Measurements from ENCODE around the gene C1orf74. TPM values are rescaled to one million over a fixed set of nuclear protein-coding genes. Genes with fewer than 3 reads are reported as not detected.

The C1orf74 gene
- total RNA-seq, 1 experiment from 2014 or later: 4.6 TPM

DNA sequence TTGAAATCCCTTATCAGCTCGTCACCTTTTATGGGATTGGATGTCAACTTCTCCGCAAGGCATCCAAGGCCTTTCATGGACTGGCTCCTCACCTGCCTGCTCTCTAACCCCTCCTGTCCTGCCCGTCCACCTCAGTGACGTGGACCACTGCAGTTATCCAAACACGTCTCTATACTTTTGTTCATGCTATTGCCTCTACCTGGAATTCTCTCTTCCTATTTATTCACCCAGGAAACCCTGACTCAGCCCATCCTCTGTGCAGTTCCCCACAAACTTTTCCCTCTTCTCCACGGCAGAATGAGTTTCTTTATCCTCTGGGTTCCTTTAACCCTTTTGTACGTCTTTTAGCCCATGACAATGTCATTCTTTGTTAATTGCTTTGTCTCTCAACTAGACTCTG is 38.3 kb upstream of the C1orf74 start:
- no peak overlapping the region for H3K4me3 Mint-ChIP-seq
- H3K27me3 Mint-ChIP-seq (ENCODE audit: low read depth): peaks cover 23% of the 10 kb centered on the region
- ATAC-seq: no peak; the same call in 1 of the 2 replicates
- DNase-seq (ENCODE audit: low spot score): no peak
- POLR2A ChIA-PET: interaction anchor here (1.7 kb wide), 1 partner anchor 39 kb away, joined by 5 read pairs; the partner anchor contains the start of gene C1orf74
- H3K9me3 Mint-ChIP-seq: no peaks in the 10 kb centered on the region
- no peak overlapping the region for H3K27ac Mint-ChIP-seq
- TF ChIP-seq ZNF423 (CRISPR knock-in tag; IDR thresholded peaks at IDR 0.05) (no peak), FOXP1 (CRISPR knock-in tag; IDR thresholded peaks at IDR 0.05; ENCODE audit: borderline replicate concordance) (no peak), ZNF425 (CRISPR knock-in tag; conservative IDR thresholded peaks at IDR 0.05) (no peak), ATF1 (CRISPR knock-in tag; IDR thresholded peaks at IDR 0.05) (no peak), SP1 (CRISPR knock-in tag; conservative IDR thresholded peaks at IDR 0.05) (no peak)
- H3K36me3 Mint-ChIP-seq: no peaks in the 10 kb centered on the region
- CTCF ChIA-PET: interaction anchor here (0.6 to 2.7 kb wide), 11 partner anchors 9 to 230 kb away, joined by 3 to 20 read pairs (median 4); partner anchors contain the start of genes C1orf74 and IRF6
- H3K4me1 Mint-ChIP-seq: peaks cover 6% of the 10 kb centered on the region

DNA sequence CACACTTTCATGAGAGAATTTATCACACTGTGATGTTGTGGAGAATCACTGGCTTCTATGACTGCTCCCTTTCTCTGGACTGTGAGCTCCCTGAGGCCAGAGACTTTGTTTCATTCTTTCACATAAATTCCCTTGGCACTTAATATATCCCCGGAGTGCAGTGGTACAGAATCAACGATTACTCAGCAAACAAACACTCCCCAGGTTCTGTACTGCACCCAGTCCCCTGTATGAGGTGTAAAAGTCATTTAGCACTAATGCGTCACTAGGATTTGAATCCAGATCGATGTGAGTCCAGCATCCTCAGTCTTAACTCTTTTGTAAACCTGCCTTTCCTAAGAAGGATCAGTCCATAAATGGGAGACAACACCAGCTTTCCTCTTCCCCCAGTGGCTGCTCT is 36.6 kb upstream of the C1orf74 start:
- ATAC-seq (no peak), DNase-seq (ENCODE audit: low spot score) (no peak)
- no peak for TF ChIP-seq ESRRA (CRISPR knock-in tag; IDR thresholded peaks at IDR 0.05; ENCODE audit: borderline replicate concordance)
- TF ChIP-seq, protein P1, sequence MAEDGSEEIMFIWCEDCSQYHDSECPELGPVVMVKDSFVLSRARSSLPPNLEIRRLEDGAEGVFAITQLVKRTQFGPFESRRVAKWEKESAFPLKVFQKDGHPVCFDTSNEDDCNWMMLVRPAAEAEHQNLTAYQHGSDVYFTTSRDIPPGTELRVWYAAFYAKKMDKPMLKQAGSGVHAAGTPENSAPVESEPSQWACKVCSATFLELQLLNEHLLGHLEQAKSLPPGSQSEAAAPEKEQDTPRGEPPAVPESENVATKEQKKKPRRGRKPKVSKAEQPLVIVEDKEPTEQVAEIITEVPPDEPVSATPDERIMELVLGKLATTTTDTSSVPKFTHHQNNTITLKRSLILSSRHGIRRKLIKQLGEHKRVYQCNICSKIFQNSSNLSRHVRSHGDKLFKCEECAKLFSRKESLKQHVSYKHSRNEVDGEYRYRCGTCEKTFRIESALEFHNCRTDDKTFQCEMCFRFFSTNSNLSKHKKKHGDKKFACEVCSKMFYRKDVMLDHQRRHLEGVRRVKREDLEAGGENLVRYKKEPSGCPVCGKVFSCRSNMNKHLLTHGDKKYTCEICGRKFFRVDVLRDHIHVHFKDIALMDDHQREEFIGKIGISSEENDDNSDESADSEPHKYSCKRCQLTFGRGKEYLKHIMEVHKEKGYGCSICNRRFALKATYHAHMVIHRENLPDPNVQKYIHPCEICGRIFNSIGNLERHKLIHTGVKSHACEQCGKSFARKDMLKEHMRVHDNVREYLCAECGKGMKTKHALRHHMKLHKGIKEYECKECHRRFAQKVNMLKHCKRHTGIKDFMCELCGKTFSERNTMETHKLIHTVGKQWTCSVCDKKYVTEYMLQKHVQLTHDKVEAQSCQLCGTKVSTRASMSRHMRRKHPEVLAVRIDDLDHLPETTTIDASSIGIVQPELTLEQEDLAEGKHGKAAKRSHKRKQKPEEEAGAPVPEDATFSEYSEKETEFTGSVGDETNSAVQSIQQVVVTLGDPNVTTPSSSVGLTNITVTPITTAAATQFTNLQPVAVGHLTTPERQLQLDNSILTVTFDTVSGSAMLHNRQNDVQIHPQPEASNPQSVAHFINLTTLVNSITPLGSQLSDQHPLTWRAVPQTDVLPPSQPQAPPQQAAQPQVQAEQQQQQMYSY (CRISPR knock-in tag; IDR thresholded peaks at IDR 0.05): no peak
- no peak for TF ChIP-seq ZNF219 (CRISPR knock-in tag; IDR thresholded peaks at IDR 0.05; ENCODE audit: borderline replicate concordance)
- no peak for TF ChIP-seq NFE2L1 (CRISPR knock-in tag; IDR thresholded peaks at IDR 0.05)
- no peak for TF ChIP-seq ZNF138 (CRISPR knock-in tag; conservative IDR thresholded peaks at IDR 0.05)
- TF ChIP-seq ETV6 (CRISPR knock-in tag; IDR thresholded peaks at IDR 0.05): no peak
- no peak for TF ChIP-seq MXD4 (CRISPR knock-in tag; IDR thresholded peaks at IDR 0.05; ENCODE audit: borderline replicate concordance)
- TF ChIP-seq TP53 (CRISPR knock-in tag; IDR thresholded peaks at IDR 0.05): no peak
- no peak for TF ChIP-seq FOXK1 (CRISPR knock-in tag; IDR thresholded peaks at IDR 0.05)
- TF ChIP-seq OVOL2 (CRISPR knock-in tag; IDR thresholded peaks at IDR 0.05; ENCODE audit: borderline replicate concordance): no peak
- TF ChIP-seq GTF2I (CRISPR knock-in tag; conservative IDR thresholded peaks at IDR 0.05): no peak
- TF ChIP-seq ZNF263 (CRISPR knock-in tag; IDR thresholded peaks at IDR 0.05; ENCODE audit: low read depth): no peak
- no peaks in the 10 kb centered on the region for H3K36me3 Mint-ChIP-seq
- H3K4me1 Mint-ChIP-seq: peaks cover 3% of the 10 kb centered on the region; the same call in 1 of the 2 replicates
- H3K27me3 Mint-ChIP-seq (ENCODE audit: low read depth): peaks cover 26% of the 10 kb centered on the region
- H3K27ac Mint-ChIP-seq: no peak overlapping the region
- POLR2A ChIA-PET: no interaction called here
- no peak overlapping the region for H3K4me3 Mint-ChIP-seq
- H3K9me3 Mint-ChIP-seq: no peaks in the 10 kb centered on the region
- CTCF ChIA-PET: interaction anchor here (1.3 to 1.5 kb wide), 2 partner anchors 13 to 37 kb away, joined by 3 read pairs; partner anchors contain the start of gene C1orf74

- H3K4me3 Mint-ChIP-seq: no peak overlapping the region
- no peaks in the 10 kb centered on the region for H3K9me3 Mint-ChIP-seq
- no peaks in the 10 kb centered on the region for H3K36me3 Mint-ChIP-seq
- CTCF ChIA-PET: interaction anchor here (0.5 to 1.1 kb wide), 2 partner anchors 9 to 108 kb away, joined by 3 to 4 read pairs; partner anchors contain the start of gene UTP25
- DNase-seq (ENCODE audit: low spot score) (no peak), ATAC-seq (no peak)
- peaks cover 22% of the 10 kb centered on the region for H3K27me3 Mint-ChIP-seq (ENCODE audit: low read depth)
- H3K27ac Mint-ChIP-seq: no peak overlapping the region
- POLR2A ChIA-PET: no interaction called here
- H3K4me1 Mint-ChIP-seq: peaks cover 3% of the 10 kb centered on the region; the same call in 1 of the 2 replicates
- TF ChIP-seq FOXP1 (CRISPR knock-in tag; IDR thresholded peaks at IDR 0.05; ENCODE audit: borderline replicate concordance): no peak
- no peak for TF ChIP-seq SOX15 (CRISPR knock-in tag; IDR thresholded peaks at IDR 0.05)
- no peak for TF ChIP-seq TEAD4 (CRISPR knock-in tag; IDR thresholded peaks at IDR 0.05)
- no peak for TF ChIP-seq E2F1 (CRISPR knock-in tag; IDR thresholded peaks at IDR 0.05)
- no peak for TF ChIP-seq MLX (CRISPR knock-in tag; IDR thresholded peaks at IDR 0.05)
- no peak for TF ChIP-seq PRRX2 (CRISPR knock-in tag; IDR thresholded peaks at IDR 0.05)
- no peak for TF ChIP-seq ATF6 (CRISPR knock-in tag; IDR thresholded peaks at IDR 0.05)
These were observed 34.7 kb upstream of the C1orf74 start for GRCh38 chr1:209819058-209819457.

Measured in WTC11 (cell line).